HFFc6 (cell line): ENCODE measurements around the gene PARVA. TPM values are rescaled to one million over a fixed set of nuclear protein-coding genes. Genes with fewer than 3 reads are reported as not detected.

Experiments used
- DNase-seq: peaks from one replicate; pipeline ENCODE4 v3.0.0-alpha.2; 2018
- H3K27ac Mint-ChIP-seq: 2 replicates; pipeline ENCODE4 v1.8.0; 2020; ENCODE audit warnings: mild to moderate bottlenecking, mixed read lengths
- H3K27me3 Mint-ChIP-seq: 2 replicates; pipeline ENCODE4 v1.8.0; 2021; ENCODE audit warnings: mild to moderate bottlenecking, moderate library complexity, mixed read lengths; ENCODE audit not compliant: insufficient read depth
- H3K36me3 Mint-ChIP-seq: 2 replicates; pipeline ENCODE4 v1.8.0; 2021; ENCODE audit warnings: low read depth, mixed read lengths
- H3K4me1 Mint-ChIP-seq: 2 replicates; pipeline ENCODE4 v1.8.0; 2020; ENCODE audit warnings: low read depth, mixed read lengths
- H3K4me3 Mint-ChIP-seq: 2 replicates; pipeline ENCODE4 v1.8.0; 2020; ENCODE audit warnings: mild to moderate bottlenecking, moderate library complexity, mixed read lengths
- H3K9me3 Mint-ChIP-seq: 2 replicates; pipeline ENCODE4 v1.8.0; 2020; ENCODE audit warnings: mild to moderate bottlenecking, mixed read lengths
- total RNA-seq, 6 experiments: library from RNA; stranded (reverse); fragmentation: NEBNext Ultra II Directional; extraction: Animal tissue kit (Norgen Biotek cat#: 25700); gene quantifications; 2 replicates in 1 of 6; 3 replicates in 5 of 6; pipeline ENCODE4 v1.2.3, GENCODE V29; 2021
- TF ChIP-seq, protein P1 (sequence below): fragments of 200-600 bp; sonication (generic); IDR thresholded peaks from 2 replicates; pipeline ENCODE4 v1.5.0; 2021; ENCODE audit warnings: antibody characterized with exemption, mild to moderate bottlenecking

PARVA gene
- total RNA-seq, 6 experiments from 2014 or later = 150 to 237 (median 184) TPM

DNA sequence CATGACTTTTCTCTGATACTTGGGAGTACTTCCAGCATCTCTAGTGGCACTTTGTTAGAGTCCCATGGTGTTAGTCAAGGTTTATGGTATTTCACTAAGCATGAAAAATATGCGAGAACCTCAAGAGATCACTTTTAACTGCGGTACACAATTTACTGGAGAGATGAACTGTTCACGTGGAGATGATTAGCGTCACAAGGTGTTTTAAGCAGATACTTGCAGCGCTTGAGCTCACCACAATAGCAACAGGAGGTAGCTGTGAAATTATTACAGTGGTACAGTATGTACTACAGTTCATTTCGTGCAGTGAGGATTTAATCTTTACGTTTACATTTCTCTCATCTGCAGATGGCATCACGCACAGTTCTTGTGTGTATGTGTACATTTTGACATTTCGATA lies 4.5 kb downstream of the PARVA start:
- no peak overlapping the region for H3K4me3 Mint-ChIP-seq
- H3K36me3 Mint-ChIP-seq = peaks cover 69% of the 10 kb centered on the region
- TF ChIP-seq, protein P1, sequence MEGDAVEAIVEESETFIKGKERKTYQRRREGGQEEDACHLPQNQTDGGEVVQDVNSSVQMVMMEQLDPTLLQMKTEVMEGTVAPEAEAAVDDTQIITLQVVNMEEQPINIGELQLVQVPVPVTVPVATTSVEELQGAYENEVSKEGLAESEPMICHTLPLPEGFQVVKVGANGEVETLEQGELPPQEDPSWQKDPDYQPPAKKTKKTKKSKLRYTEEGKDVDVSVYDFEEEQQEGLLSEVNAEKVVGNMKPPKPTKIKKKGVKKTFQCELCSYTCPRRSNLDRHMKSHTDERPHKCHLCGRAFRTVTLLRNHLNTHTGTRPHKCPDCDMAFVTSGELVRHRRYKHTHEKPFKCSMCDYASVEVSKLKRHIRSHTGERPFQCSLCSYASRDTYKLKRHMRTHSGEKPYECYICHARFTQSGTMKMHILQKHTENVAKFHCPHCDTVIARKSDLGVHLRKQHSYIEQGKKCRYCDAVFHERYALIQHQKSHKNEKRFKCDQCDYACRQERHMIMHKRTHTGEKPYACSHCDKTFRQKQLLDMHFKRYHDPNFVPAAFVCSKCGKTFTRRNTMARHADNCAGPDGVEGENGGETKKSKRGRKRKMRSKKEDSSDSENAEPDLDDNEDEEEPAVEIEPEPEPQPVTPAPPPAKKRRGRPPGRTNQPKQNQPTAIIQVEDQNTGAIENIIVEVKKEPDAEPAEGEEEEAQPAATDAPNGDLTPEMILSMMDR = no peak
- no peaks in the 10 kb centered on the region for H3K9me3 Mint-ChIP-seq
- peaks cover 82% of the 10 kb centered on the region for H3K4me1 Mint-ChIP-seq
- H3K27ac Mint-ChIP-seq = peak overlapping the region; percentile 64; the same call in 1 of the 2 replicates
- DNase-seq = no peak
- H3K27me3 Mint-ChIP-seq = peaks cover 2% of the 10 kb centered on the region

DNA sequence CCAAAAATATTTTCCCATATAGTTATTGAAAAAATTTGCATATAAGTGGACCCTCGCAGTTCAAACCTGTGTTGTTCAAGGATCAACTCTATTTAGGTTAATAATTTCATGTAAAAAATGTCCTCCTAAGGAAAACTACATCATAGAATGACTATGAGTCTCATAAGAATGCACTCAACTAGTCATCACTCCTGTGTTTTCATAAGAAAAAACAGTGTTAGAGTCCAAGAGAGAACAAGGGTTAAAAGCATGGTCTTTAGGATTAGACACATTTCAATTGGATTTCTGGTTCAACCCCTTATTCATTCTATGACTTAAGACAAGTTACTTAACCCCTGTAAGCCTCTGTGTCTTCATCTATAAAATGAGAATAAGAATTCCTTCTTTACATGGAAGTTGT lies 5.1 kb downstream of the PARVA start:
- Mint-ChIP-seq H3K9me3 (no peaks in the 10 kb centered on the region), H3K27me3 (peaks cover 2% of the 10 kb centered on the region; the same call in 1 of the 2 replicates), H3K4me3 (no peak overlapping the region), H3K36me3 (peaks cover 69% of the 10 kb centered on the region), H3K27ac (peak overlapping the region; percentile 50), H3K4me1 (peaks cover 84% of the 10 kb centered on the region)
- TF ChIP-seq, protein P1 = no peak
- peak; percentile 21 for DNase-seq

DNA sequence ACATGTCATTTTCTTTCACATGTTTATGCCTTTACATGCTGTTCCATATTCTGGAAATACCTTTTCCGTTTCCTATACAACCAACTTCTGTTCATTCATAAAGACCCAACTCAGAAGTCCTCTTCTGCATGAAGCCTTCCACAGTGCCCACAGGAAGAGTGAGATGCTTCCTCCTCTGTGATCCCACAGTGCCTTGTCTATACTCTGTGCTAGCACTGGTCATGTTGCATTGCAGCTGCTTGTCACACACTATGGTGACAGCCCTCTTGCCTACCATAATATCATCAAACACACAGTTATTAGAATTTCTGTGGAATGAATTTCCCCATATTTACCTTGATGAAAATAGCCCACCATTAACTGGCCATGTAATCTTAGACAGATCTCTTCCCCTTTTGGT lies 8.9 kb downstream of the PARVA start:
- H3K27ac Mint-ChIP-seq = no peak overlapping the region
- H3K36me3 Mint-ChIP-seq = peaks cover 41% of the 10 kb centered on the region
- H3K9me3 Mint-ChIP-seq = no peaks in the 10 kb centered on the region
- no peak for DNase-seq
- H3K27me3 Mint-ChIP-seq = no peaks in the 10 kb centered on the region; the same call in 1 of the 2 replicates
- no peak overlapping the region for H3K4me3 Mint-ChIP-seq
- TF ChIP-seq, protein P1 = no peak
- peaks cover 84% of the 10 kb centered on the region for H3K4me1 Mint-ChIP-seq

DNA sequence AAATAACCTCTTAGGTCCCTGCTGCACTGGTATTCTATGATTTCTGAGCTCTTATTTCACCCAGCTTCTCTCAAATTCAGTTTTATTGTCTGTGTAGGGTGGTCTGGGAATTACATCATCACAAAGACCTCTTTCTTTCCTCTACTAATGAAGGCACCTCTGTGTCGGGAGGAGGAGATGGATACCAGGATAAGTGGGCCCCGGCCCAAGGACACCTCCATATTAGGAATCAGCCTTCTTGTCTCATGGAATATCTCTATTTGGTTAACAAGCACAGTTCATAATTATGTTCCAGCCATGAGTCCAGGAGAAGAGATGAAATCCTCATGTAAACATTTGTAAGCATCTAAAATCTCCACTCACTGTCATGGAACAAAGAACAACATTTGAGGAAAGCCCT lies 9.4 kb downstream of the PARVA start:
- H3K9me3 Mint-ChIP-seq = no peaks in the 10 kb centered on the region
- no peak for DNase-seq
- H3K4me1 Mint-ChIP-seq = peaks cover 84% of the 10 kb centered on the region
- no peak overlapping the region for H3K27ac Mint-ChIP-seq
- H3K27me3 Mint-ChIP-seq = no peaks in the 10 kb centered on the region; the same call in 1 of the 2 replicates
- no peak overlapping the region for H3K4me3 Mint-ChIP-seq
- TF ChIP-seq, protein P1 = no peak
- peaks cover 37% of the 10 kb centered on the region for H3K36me3 Mint-ChIP-seq

DNA sequence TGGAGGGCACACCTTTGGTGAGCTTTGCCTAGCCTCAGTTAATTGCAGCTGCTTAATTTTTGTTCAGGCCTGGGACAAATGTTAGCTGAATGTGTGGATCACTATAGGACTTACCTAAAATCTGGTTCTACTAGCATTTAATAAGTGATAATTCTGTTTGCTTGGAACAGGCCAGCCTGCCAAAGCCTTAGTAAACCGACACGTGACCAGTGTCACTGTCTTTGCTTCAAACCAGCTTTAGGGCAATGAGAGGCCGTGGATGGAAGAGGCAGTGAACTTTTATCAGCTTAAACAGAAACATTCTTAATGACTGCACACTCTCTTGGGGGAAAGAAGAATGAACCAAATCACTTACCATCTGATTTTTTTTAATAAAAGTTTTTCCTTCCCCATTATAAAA lies 10.8 kb downstream of the PARVA start:
- H3K4me1 Mint-ChIP-seq = peaks cover 71% of the 10 kb centered on the region

More for the DNA sequence above, 10.8 kb downstream of the PARVA start:
- TF ChIP-seq, protein P1 = no peak
- Mint-ChIP-seq H3K9me3 (no peaks in the 10 kb centered on the region), H3K4me3 (no peak overlapping the region), H3K27me3 (no peaks in the 10 kb centered on the region; the same call in 1 of the 2 replicates), H3K27ac (peak overlapping the region; percentile 35; the same call in 1 of the 2 replicates), H3K36me3 (peaks cover 31% of the 10 kb centered on the region)
- DNase-seq = no peak
